CD4-positive, alpha-beta T cell treated with Interleukin-1 beta for 1 hour (primary cell): Measurements from ENCODE around the gene PLAGL2.
"Not testable (repeated sequence)": the region's sequence is repeated elsewhere in the genome, so short reads cannot be mapped to it uniquely, and the experiment has no call there.

ENCODE experiments used
- DNase-seq, 2 donors: peaks; one replicate each; pipeline ENCODE4 v3.0.0-alpha.2; 2020 to 2022

PLAGL2 gene

GRCh38 chr20:32207626-32208498 lies at the start of gene PLAGL2, which contains the start of gene POFUT1:
Gene PLAGL2 (minus strand): TSS chr20:32207743. CDS start chr20:32202178, 5,565 bp downstream.
Gene POFUT1 (plus strand): TSS chr20:32207880. CDS start chr20:32207942, 62 bp downstream.
- DNase-seq = peak; percentile 90 to 92

GRCh38 chr20:32252189-32252588 lies 44.6 kb upstream of the PLAGL2 start:
- DNase-seq = peak in 1 of 2 donors; percentile 15

GRCh38 chr20:32251470-32251869 lies 43.9 kb upstream of the PLAGL2 start:
- DNase-seq = no peak

DNA sequence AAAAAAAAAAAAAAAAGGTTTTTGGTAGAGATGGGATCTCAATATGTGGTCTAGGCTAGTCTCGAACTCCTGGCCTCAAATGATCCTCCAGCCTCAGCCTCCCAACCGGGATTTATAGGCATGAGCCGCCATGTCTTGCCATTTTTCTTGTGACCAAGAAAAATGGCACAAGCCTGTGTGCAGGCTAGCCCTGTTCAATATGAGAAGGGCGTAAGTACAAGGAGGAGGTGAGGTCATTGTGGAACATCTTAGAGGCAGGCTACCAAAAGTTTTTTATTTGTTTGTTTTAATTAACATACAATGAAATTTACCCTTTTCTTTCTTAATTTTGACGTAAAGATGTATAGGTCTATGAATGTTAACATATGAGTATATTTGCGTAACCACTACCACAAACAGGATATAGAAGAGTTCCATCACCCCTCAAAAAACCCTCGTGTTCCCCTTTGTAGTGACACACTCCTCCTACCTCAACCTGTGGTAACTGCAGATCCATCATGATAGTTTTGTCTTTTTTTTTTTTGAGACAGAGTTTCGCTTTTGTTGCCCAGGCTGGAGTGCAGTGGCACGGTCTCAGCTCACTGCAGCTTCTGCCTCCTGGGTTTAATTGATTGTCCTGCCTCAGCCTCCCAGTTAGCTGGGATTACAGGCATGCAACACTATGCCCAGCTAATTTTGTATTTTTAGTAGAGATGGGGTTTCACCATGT lies 41.6 kb upstream of the PLAGL2 start:
- peak; percentile 37 to 63 for DNase-seq

- DNase-seq = no peak
Observed at GRCh38 chr20:32248043-32248442, 40.5 kb upstream of the PLAGL2 start.

- DNase-seq = not testable (repeated sequence)
Observed at GRCh38 chr20:32246208-32246607, 38.7 kb upstream of the PLAGL2 start.

- no peak for DNase-seq
Observed at GRCh38 chr20:32244959-32245358, 37.4 kb upstream of the PLAGL2 start.

- no peak for DNase-seq
Observed at GRCh38 chr20:32244150-32244823, 36.7 kb upstream of the PLAGL2 start.

- no peak for DNase-seq
Observed at GRCh38 chr20:32241807-32242206, 34.3 kb upstream of the PLAGL2 start.

DNA sequence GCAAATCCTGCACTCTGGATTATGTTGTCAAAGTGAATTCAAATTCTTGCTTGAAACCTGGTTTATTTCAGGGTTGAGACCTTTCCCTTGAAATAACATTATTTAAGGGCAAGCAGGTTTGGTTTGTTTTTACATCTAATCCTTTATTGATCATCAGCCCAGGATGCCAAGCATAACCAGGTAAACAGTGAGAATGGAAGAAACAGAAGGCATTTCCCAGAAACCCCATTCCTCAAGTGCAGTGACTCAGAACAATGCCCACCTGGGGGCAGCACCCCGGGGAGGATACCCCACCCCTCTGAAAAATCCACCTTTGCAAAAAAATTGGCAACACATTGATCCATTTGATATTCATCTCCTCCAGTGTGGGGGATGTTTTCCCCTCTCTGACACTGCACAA lies 32.7 kb upstream of the PLAGL2 start:
- no peak for DNase-seq

GRCh38 chr20:32238483-32239425 lies 31.2 kb upstream of the PLAGL2 start:
- DNase-seq = no peak

DNA sequence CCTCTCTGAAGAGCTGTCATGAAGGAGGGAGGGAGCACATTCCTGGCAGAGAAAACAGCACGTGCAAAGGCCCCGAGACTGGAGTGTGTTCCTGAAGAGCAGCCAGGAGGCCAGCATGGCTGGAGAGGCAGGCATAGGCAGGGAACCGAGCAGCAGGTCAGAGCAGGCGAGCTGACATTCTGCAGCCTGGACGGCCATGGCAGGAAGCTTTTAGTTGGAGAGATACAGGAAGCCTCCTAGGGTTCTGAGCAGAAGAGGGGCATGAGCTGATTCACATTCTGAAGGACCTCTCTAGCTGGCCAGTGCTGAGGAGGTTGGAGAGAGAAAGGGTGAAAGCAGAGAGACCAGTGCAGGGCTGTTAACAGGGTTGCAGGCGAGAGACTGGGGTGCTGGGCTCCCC lies 29.9 kb upstream of the PLAGL2 start:
- no peak for DNase-seq

- DNase-seq = no peak
Observed at GRCh38 chr20:32236819-32237218, 29.3 kb upstream of the PLAGL2 start.

DNA sequence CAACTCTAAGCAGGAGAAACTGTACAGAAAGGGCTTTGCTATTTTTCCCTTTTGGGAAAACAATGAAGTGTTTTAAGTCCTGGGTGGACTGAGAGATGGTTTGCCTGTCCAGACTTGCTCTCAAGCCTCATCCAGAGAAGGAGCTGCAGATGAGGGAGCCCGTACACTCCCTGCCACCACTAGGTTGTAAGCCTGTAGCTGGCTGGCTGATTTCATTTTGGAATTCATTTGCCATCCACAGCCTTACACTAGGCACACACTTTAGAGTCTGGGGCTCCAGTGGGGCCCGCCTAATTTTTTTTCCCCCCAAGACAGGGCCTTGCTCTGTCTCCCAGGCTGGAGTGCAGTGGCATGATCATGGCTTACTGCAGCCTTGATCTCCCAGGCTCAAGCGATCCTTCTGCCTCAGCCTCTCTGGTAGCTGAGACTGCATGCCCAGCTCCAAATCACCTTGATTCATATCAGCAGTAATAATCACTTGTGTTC lies 28.5 kb upstream of the PLAGL2 start:
- no peak for DNase-seq

DNA sequence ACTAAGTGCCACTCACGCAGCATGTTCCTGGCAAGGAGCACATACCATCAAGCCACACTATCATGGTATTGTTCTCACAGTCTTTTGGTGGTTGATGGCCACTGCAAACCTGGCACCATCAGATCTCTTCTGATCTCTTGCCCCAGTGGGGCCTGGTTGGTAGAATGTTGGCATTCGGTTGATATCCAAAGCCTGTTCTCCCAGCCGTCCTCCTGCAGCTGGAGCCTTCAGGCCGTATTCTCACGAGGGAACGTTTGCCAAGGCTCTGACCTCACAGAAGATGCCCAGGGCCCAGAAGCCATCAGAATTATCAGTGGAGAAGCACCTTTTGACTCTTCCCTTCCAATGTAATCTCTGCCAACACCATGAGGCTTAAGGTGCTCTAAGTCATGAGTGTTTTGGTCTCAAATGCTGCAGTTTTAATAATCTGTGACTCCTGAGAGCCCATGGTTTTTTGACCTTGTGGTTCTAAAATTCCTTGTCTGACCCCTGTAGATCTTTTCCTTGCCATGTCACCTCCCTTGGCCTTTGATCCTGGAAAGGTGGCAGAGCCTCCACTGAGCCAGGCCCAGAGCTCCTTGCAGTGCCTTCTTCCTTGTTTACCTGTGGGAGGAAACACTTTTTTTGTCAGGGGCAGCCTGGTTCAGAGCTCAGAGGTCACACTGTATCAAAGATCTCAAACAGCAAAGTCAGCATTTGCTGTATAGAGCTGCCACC lies 27.9 kb upstream of the PLAGL2 start:
- no peak for DNase-seq

- DNase-seq = no peak
Observed at GRCh38 chr20:32234135-32234808, 26.7 kb upstream of the PLAGL2 start.

DNA sequence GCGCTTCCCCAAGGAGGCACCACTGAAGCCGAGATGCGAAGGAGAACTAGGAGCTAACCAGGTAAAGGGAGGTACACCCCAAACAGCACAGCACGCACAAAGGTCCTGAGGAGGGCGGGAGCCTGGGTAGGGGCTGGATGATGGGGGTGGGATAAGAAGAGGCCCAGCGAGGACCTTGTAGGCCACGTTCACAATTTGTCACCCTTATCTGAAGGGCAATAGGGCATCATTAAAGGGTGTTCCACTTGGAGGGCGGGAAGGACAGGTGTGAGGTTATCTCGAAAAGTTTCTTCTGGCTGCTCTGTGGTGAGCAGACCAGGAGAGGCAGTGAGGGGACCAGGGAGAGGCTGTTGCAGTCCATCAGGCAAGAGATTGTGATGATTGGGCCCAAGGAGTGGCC lies 25.7 kb upstream of the PLAGL2 start:
- no peak for DNase-seq

- DNase-seq = no peak
Observed at GRCh38 chr20:32232326-32232886, 24.9 kb upstream of the PLAGL2 start.

DNA sequence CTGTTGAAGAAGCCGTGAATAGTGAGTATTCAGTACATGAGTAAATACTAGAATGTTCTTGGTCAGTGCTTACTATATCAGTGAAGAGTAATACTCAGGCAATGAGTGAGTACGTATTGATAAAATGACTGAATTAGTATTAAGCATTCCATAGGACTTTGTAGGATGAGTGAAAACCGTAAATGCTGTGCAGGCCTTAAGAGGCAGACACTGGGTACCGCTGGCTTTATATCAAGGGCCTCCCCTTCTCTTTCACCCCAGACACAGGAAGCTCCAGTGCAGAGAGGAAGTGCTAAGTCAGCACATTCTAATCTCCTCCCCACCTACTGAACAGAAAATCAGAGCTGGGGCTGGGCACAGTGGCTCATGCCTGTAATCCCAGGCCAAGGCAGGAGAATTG lies 24.3 kb upstream of the PLAGL2 start:
- DNase-seq = peak; percentile 29 to 61

DNA sequence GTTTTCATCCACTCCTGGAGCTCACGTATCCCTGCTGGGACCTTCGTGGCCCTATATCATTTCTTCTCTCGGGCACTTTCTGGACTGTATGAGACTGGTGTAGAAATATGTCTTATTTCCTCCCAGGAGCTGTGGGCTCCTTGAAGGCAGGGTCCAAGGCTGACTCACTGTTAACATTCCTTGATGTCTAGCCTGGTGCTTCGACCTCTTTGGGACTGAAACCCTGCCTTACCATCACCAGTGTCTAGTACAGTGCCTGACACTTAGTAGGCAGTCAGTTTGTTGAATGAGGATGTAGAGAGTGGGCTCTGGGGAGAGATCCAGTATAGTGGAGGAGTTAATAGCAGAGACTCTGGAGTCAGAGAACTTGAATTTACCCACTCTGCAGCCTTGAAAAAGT lies 23.7 kb upstream of the PLAGL2 start:
- DNase-seq = no peak
